Esophagus squamous epithelium (tissue), 4 donors: ENCODE data around the gene CUEDC1.

Experiments
- POLR2A ChIP-seq, 4 donors: fragments of 450-650 bp; IDR thresholded peaks; one replicate each; pipeline ENCODE4 v1.6.1; 2017; ENCODE audit warnings: antibody characterized with exemption in 4 of 4, mild to moderate bottlenecking in 4 of 4, moderate library complexity in 3 of 4
- TF ChIP-seq, protein P1 (sequence below), 6 experiments: fragments of 450-650 bp in 4 of 6; fragments of 200-600 bp in 2 of 6; sonication (generic) in 2 of 6; IDR thresholded peaks; one replicate each; pipeline ENCODE4 v1.5.1; 2016 to 2019; ENCODE audit warnings: antibody characterized with exemption in 6 of 6, mild to moderate bottlenecking in 4 of 6, moderate library complexity in 4 of 6

DNA sequence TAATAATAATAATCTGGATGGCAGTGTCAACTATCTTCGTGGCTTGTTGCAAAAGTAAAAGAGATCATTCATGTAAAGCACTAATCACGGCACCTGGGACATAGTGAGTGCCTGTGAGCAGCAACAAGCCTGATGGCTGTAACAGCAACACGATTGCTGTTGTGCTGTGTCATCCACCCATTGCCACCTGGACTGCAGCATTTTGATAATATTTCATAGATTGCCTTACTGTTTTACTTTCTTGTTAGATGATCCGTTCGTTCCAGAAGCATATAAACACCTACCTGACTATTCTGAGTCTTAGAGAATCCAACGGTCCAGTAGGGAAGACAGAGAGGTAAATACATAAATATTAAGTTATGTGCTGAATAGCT is 102.3 kb downstream of the CUEDC1 start:
- TF ChIP-seq, protein P1, sequence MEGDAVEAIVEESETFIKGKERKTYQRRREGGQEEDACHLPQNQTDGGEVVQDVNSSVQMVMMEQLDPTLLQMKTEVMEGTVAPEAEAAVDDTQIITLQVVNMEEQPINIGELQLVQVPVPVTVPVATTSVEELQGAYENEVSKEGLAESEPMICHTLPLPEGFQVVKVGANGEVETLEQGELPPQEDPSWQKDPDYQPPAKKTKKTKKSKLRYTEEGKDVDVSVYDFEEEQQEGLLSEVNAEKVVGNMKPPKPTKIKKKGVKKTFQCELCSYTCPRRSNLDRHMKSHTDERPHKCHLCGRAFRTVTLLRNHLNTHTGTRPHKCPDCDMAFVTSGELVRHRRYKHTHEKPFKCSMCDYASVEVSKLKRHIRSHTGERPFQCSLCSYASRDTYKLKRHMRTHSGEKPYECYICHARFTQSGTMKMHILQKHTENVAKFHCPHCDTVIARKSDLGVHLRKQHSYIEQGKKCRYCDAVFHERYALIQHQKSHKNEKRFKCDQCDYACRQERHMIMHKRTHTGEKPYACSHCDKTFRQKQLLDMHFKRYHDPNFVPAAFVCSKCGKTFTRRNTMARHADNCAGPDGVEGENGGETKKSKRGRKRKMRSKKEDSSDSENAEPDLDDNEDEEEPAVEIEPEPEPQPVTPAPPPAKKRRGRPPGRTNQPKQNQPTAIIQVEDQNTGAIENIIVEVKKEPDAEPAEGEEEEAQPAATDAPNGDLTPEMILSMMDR (IDR thresholded peaks at IDR 0.05), result no peak
- TF ChIP-seq POLR2A (IDR thresholded peaks at IDR 0.05), result no peak
